HepG2 (cell line): ENCODE results near the gene TBC1D1. TPM values are rescaled to one million over a fixed set of nuclear protein-coding genes. Genes with fewer than 3 reads are reported as not detected.

ENCODE experiments used
- KMT2B ChIP-seq: IDR thresholded peaks from 2 replicates; pipeline ENCODE4 v1.6.1; 2016; ENCODE audit warnings: missing genetic modification reagents, missing compliant biosample characterization
- MTF2 ChIP-seq: sonication (generic); formaldehyde crosslinking; IDR thresholded peaks from 2 replicates; pipeline ENCODE4 v1.5.0; 2020; ENCODE audit warnings: missing genetic modification reagents, borderline replicate concordance
- PHF5A ChIP-seq: IDR thresholded peaks from one replicate; pipeline ENCODE4 v1.6.1; 2018; ENCODE audit warnings: low read depth, missing genetic modification reagents; ENCODE audit not compliant: unreplicated experiment
- PITX1 ChIP-seq: sonication (generic); formaldehyde crosslinking; IDR thresholded peaks from 2 replicates; pipeline ENCODE4 v1.5.1; 2020; ENCODE audit warnings: mild to moderate bottlenecking, missing genetic modification reagents
- ZNF441 ChIP-seq: sonication (generic); formaldehyde crosslinking; IDR thresholded peaks from 2 replicates; pipeline ENCODE4 v1.7.0; 2021; ENCODE audit warnings: missing genetic modification reagents, borderline replicate concordance
- ZNF788 ChIP-seq: sonication (generic); formaldehyde crosslinking; IDR thresholded peaks from 2 replicates; pipeline ENCODE4 v1.5.0; 2020; ENCODE audit warnings: mild to moderate bottlenecking, missing genetic modification reagents, borderline replicate concordance
- ZNF891 ChIP-seq: sonication (generic); formaldehyde crosslinking; IDR thresholded peaks from 2 replicates; pipeline ENCODE4 v1.5.0; 2020; ENCODE audit warnings: mild to moderate bottlenecking, missing genetic modification reagents
- polyA plus RNA-seq, 8 experiments: library from polyadenylated mRNA; depleted of rRNA in 3 of 8; stranded (reverse) in 7 of 8; unstranded in 1 of 8; fragments of >200 nt; fragmentation: Illumina TruSeq in 4 of 8; extraction: Trizol in 4 of 8; gene quantifications; 2 replicates each; pipeline versions ENCODE4 v1.2.1 to v1.2.3, GENCODE V29; 2011 to 2016; ENCODE audit warnings: low read depth in 4 of 8, missing spikeins in 1 of 8, mixed read lengths in 1 of 8; ENCODE audit not compliant: insufficient read depth in 1 of 8
- total RNA-seq, 5 experiments: library from RNA; depleted of rRNA; stranded (reverse); fragments of >200 nt; fragmentation: Illumina TruSeq; extraction: Trizol; gene quantifications; 2 replicates each; pipeline ENCODE4 v1.2.3, GENCODE V29; 2016; ENCODE audit warnings: low read depth in 1 of 5
- TF ChIP-seq, protein P1 (sequence below): sonication (generic); formaldehyde crosslinking; IDR thresholded peaks from 2 replicates; pipeline ENCODE4 v1.4.0; 2020; ENCODE audit warnings: mild to moderate bottlenecking, missing genetic modification reagents
- TF ChIP-seq, protein P2 (sequence below): IDR thresholded peaks from 2 replicates; pipeline ENCODE4 v1.6.1; 2018; ENCODE audit warnings: missing genetic modification reagents
- TF ChIP-seq, protein P3 (sequence below): sonication (generic); formaldehyde crosslinking; conservative IDR thresholded peaks from 2 replicates; pipeline ENCODE4 v1.4.0; 2020; ENCODE audit warnings: missing genetic modification reagents
- TF ChIP-seq, protein P4 (sequence below): sonication (generic); formaldehyde crosslinking; IDR thresholded peaks from 2 replicates; pipeline ENCODE4 v1.4.0; 2020; ENCODE audit warnings: mild to moderate bottlenecking, missing genetic modification reagents

Gene TBC1D1
- total and polyA plus RNA-seq, 2 of the 13 experiments (the other 11 are each of a cell fraction or from before 2014, with no cell fraction given): 37.3 to 62.8 TPM

DNA sequence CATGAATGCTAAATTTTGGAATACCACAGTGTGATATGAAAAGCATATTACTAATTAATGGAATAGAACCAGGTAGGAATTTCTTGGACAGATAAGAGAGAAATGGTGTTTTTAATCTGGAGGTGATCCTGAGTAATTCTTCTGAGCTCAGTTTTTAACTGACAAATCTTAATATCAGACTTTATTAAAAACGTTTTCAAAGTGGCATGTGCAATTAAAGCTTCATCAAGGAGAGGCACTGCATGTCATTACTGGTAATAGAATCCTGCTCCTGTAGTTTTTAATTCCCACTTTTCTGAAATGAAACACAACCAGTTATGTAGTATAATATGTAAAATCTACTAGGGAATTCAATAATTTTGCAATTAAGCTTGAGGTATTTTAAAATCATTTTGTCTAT lies 62.3 kb downstream of the TBC1D1 start (continued):
- TF ChIP-seq, protein P1, sequence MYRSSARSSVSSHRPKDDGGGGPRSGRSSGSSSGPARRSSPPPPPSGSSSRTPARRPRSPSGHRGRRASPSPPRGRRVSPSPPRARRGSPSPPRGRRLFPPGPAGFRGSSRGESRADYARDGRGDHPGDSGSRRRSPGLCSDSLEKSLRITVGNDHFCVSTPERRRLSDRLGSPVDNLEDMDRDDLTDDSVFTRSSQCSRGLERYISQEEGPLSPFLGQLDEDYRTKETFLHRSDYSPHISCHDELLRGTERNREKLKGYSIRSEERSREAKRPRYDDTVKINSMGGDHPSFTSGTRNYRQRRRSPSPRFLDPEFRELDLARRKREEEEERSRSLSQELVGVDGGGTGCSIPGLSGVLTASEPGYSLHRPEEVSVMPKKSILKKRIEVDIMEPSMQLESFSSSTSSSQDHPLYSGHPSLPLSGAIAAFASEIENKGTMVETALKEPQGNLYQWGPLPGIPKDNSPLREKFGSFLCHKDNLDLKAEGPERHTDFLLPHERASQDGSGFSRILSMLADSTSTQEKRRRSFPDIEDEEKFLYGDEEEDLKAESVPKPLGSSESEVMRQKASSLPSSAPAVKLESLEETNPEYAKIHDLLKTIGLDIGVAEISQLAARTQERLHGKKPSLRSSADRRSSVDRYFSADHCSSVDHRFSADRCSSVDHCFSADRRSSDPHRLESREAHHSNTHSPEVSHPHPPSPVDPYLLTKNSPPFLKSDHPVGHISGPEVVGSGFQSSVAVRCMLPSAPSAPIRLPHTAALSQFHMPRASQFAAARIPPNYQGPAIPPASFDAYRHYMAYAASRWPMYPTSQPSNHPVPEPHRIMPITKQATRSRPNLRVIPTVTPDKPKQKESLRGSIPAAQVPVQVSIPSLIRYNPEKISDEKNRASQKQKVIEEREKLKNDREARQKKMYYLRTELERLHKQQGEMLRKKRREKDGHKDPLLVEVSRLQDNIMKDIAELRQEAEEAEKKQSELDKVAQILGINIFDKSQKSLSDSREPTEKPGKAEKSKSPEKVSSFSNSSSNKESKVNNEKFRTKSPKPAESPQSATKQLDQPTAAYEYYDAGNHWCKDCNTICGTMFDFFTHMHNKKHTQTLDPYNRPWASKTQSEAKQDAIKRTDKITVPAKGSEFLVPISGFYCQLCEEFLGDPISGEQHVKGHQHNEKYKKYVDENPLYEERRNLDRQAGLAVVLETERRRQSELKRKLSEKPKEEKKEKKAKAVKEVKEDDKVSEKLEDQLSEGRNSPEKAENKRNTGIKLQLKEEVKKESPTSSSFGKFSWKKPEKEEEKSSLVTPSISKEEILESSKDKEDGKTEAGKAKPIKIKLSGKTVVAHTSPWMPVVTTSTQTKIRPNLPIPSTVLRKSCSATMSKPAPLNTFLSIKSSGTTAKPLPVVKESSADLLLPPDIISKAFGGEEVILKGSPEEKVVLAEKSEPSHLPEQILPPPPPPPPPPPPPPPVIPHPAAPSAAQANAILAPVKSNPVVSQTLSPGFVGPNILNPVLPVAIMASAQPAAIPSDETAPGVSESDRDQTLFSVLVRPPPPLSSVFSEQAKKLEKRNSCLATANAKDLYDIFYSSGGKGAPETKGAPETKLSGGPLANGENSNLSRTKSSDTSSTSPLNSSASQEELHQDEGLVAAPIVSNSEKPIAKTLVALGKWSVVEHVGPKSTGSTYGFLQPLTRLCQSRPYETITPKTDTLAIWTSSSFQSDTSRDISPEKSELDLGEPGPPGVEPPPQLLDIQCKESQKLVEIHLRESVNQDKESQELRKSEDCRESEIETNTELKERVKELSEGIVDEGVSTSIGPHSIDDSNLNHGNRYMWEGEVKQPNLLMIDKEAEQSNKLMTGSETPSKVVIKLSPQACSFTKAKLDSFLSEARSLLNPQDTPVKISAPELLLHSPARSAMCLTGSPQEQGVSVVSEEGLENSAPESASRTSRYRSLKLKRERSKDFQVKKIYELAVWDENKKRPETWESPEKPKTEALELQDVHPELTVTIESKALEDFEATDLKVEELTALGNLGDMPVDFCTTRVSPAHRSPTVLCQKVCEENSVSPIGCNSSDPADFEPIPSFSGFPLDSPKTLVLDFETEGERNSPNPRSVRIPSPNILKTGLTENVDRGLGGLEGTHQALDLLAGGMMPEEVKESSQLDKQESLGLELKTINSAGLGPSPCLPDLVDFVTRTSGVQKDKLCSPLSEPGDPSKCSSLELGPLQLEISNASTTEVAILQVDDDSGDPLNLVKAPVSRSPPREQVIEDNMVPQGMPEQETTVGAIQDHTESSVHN: no peak
- TF ChIP-seq ZNF891 (CRISPR knock-in tag) (no peak), KMT2B (CRISPR knock-in tag) (no peak), ZNF788 (no peak), ZNF441 (CRISPR knock-in tag) (no peak), MTF2 (CRISPR knock-in tag) (no peak), PHF5A (no peak), PITX1 (CRISPR knock-in tag) (no peak)
- TF ChIP-seq, protein P2, sequence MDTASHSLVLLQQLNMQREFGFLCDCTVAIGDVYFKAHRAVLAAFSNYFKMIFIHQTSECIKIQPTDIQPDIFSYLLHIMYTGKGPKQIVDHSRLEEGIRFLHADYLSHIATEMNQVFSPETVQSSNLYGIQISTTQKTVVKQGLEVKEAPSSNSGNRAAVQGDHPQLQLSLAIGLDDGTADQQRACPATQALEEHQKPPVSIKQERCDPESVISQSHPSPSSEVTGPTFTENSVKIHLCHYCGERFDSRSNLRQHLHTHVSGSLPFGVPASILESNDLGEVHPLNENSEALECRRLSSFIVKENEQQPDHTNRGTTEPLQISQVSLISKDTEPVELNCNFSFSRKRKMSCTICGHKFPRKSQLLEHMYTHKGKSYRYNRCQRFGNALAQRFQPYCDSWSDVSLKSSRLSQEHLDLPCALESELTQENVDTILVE (CRISPR knock-in tag): no peak
- TF ChIP-seq, protein P3, sequence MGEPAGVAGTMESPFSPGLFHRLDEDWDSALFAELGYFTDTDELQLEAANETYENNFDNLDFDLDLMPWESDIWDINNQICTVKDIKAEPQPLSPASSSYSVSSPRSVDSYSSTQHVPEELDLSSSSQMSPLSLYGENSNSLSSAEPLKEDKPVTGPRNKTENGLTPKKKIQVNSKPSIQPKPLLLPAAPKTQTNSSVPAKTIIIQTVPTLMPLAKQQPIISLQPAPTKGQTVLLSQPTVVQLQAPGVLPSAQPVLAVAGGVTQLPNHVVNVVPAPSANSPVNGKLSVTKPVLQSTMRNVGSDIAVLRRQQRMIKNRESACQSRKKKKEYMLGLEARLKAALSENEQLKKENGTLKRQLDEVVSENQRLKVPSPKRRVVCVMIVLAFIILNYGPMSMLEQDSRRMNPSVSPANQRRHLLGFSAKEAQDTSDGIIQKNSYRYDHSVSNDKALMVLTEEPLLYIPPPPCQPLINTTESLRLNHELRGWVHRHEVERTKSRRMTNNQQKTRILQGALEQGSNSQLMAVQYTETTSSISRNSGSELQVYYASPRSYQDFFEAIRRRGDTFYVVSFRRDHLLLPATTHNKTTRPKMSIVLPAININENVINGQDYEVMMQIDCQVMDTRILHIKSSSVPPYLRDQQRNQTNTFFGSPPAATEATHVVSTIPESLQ (CRISPR knock-in tag): no peak
- TF ChIP-seq, protein P4, sequence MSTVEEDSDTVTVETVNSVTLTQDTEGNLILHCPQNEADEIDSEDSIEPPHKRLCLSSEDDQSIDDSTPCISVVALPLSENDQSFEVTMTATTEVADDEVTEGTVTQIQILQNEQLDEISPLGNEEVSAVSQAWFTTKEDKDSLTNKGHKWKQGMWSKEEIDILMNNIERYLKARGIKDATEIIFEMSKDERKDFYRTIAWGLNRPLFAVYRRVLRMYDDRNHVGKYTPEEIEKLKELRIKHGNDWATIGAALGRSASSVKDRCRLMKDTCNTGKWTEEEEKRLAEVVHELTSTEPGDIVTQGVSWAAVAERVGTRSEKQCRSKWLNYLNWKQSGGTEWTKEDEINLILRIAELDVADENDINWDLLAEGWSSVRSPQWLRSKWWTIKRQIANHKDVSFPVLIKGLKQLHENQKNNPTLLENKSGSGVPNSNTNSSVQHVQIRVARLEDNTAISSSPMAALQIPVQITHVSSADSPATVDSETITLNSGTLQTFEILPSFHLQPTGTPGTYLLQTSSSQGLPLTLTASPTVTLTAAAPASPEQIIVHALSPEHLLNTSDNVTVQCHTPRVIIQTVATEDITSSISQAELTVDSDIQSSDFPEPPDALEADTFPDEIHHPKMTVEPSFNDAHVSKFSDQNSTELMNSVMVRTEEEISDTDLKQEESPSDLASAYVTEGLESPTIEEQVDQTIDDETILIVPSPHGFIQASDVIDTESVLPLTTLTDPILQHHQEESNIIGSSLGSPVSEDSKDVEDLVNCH (CRISPR knock-in tag): no peak
